Lower leg skin (tissue), 3 donors: ENCODE data around the gene EIF3C.
"Not testable (repeated sequence)": the region's sequence is repeated elsewhere in the genome, so short reads cannot be mapped to it uniquely, and the experiment has no call there.

ENCODE experiments used
- POLR2A ChIP-seq, 2 donors: fragments of 450-650 bp; IDR thresholded peaks; one replicate each; pipeline ENCODE4 v1.6.1; 2016 to 2017; ENCODE audit warnings: antibody characterized with exemption in 2 of 2, mild to moderate bottlenecking in 1 of 2, moderate library complexity in 1 of 2
- TF ChIP-seq, protein P1 (sequence below), 3 donors: fragments of 450-650 bp; IDR thresholded peaks; one replicate each; pipeline ENCODE4 v1.5.1; 2016; ENCODE audit warnings: antibody characterized with exemption in 3 of 3, mild to moderate bottlenecking in 3 of 3, moderate library complexity in 2 of 3

DNA sequence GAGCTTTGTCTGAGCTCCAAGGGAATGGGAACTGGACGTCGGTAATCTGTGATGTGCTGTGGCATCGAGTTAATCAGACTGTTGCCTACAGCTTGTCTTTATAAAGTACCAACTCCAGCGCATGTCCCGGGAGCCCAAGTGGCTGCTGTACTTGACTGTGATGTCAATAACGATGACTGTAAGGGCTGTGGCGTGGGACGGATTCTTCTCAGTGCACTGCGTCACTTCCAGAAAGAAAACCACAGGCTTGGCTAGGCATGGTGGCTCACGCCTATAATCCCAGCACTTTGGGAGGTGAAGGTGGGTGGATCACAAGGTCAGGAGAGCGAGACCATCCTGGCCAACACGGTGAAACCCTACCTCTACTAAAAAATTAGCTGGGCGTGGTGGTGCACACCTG, 21.8 kb upstream of the EIF3C start:
- TF ChIP-seq, protein P1, sequence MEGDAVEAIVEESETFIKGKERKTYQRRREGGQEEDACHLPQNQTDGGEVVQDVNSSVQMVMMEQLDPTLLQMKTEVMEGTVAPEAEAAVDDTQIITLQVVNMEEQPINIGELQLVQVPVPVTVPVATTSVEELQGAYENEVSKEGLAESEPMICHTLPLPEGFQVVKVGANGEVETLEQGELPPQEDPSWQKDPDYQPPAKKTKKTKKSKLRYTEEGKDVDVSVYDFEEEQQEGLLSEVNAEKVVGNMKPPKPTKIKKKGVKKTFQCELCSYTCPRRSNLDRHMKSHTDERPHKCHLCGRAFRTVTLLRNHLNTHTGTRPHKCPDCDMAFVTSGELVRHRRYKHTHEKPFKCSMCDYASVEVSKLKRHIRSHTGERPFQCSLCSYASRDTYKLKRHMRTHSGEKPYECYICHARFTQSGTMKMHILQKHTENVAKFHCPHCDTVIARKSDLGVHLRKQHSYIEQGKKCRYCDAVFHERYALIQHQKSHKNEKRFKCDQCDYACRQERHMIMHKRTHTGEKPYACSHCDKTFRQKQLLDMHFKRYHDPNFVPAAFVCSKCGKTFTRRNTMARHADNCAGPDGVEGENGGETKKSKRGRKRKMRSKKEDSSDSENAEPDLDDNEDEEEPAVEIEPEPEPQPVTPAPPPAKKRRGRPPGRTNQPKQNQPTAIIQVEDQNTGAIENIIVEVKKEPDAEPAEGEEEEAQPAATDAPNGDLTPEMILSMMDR (IDR thresholded peaks at IDR 0.05), result not testable (repeated sequence)
- TF ChIP-seq POLR2A (IDR thresholded peaks at IDR 0.05), result not testable (repeated sequence)
